Sigmoid colon (tissue), 4 donors: Measurements from ENCODE around the gene ACER1.

Source experiments
- POLR2A ChIP-seq, 2 donors: fragments of 450-650 bp; IDR thresholded peaks; one replicate each; pipeline ENCODE4 v1.6.1; 2016; ENCODE audit warnings: antibody characterized with exemption in 2 of 2, mild to moderate bottlenecking in 2 of 2, moderate library complexity in 2 of 2
- POLR2AphosphoS5 ChIP-seq, 4 donors: sonication (generic); formaldehyde crosslinking; IDR thresholded peaks; one replicate each; pipeline ENCODE4 v1.6.1; 2017; ENCODE audit warnings: antibody characterized with exemption in 4 of 4
- TF ChIP-seq, protein P1 (sequence below), 4 experiments: fragments of 450-650 bp in 3 of 4; fragments of 200-600 bp in 1 of 4; IDR thresholded peaks; one replicate each; pipeline ENCODE4 v1.5.1; 2016 to 2019; ENCODE audit warnings: antibody characterized with exemption in 4 of 4, mild to moderate bottlenecking in 3 of 4, moderate library complexity in 2 of 4

DNA sequence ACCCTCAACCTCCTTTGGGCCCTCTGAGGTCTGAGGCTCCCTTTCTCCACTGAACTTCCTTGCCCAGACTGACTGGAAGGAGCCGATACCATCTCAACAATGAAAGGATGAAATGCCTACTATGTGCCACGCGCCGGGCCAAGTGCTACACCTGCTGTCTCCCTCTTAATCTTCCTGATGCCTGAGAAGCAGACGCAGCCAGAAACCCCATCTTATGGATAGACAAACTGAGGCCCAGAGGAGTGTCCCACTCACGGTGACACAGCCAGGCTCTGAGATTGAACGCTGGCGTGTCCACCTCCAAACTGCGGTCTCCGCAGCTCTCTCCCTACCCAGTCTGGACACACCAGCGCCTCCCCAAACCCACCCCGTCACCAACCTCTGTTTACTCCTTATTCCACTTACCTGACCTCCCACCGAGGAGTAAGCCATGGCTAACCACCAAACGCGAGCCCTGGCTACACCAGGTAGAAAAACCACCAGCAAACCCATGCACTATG, 74.5 kb downstream of the ACER1 start:
- TF ChIP-seq, protein P1, sequence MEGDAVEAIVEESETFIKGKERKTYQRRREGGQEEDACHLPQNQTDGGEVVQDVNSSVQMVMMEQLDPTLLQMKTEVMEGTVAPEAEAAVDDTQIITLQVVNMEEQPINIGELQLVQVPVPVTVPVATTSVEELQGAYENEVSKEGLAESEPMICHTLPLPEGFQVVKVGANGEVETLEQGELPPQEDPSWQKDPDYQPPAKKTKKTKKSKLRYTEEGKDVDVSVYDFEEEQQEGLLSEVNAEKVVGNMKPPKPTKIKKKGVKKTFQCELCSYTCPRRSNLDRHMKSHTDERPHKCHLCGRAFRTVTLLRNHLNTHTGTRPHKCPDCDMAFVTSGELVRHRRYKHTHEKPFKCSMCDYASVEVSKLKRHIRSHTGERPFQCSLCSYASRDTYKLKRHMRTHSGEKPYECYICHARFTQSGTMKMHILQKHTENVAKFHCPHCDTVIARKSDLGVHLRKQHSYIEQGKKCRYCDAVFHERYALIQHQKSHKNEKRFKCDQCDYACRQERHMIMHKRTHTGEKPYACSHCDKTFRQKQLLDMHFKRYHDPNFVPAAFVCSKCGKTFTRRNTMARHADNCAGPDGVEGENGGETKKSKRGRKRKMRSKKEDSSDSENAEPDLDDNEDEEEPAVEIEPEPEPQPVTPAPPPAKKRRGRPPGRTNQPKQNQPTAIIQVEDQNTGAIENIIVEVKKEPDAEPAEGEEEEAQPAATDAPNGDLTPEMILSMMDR (IDR thresholded peaks at IDR 0.05), result no peak
- TF ChIP-seq POLR2AphosphoS5 (IDR thresholded peaks at IDR 0.05), result no peak
- TF ChIP-seq POLR2A (IDR thresholded peaks at IDR 0.05), result no peak
